ENCODE measurements around the gene LAD1.

LAD1 gene

DNA sequence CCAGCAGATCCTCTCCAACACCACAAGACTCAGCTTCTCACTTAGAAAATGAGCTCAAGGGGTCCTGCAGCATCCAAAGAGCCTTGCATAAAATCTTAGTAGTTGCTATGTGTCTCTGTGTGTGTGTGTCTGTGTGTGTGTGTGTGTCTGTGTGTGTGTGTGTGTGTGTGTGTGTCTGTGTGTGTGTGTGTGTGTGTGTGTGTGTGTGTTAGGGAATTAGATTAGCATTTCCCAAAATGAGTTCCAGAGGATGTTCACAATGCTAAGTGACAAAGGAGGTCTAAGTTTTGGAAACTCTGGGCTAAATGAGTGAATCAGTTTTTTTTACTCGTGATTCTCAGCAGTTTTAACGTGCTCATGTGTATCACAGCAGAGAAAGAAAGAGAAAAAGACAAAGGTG lies 52.1 kb downstream of the LAD1 start:
- DNase-seq (ENCODE audit: low read depth): no peak
- TF ChIP-seq, protein P1, sequence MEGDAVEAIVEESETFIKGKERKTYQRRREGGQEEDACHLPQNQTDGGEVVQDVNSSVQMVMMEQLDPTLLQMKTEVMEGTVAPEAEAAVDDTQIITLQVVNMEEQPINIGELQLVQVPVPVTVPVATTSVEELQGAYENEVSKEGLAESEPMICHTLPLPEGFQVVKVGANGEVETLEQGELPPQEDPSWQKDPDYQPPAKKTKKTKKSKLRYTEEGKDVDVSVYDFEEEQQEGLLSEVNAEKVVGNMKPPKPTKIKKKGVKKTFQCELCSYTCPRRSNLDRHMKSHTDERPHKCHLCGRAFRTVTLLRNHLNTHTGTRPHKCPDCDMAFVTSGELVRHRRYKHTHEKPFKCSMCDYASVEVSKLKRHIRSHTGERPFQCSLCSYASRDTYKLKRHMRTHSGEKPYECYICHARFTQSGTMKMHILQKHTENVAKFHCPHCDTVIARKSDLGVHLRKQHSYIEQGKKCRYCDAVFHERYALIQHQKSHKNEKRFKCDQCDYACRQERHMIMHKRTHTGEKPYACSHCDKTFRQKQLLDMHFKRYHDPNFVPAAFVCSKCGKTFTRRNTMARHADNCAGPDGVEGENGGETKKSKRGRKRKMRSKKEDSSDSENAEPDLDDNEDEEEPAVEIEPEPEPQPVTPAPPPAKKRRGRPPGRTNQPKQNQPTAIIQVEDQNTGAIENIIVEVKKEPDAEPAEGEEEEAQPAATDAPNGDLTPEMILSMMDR (IDR thresholded peaks at IDR 0.05; ENCODE audit: low read depth, low read length, missing control alignments): no peak
- in situ Hi-C loops (cut with HindIII; ENCODE audit: low sequenced_read_pairs): no loop called here
- H3K4me3 ChIP-seq (ENCODE audit: low read depth, low read length): no peak overlapping the region

DNA sequence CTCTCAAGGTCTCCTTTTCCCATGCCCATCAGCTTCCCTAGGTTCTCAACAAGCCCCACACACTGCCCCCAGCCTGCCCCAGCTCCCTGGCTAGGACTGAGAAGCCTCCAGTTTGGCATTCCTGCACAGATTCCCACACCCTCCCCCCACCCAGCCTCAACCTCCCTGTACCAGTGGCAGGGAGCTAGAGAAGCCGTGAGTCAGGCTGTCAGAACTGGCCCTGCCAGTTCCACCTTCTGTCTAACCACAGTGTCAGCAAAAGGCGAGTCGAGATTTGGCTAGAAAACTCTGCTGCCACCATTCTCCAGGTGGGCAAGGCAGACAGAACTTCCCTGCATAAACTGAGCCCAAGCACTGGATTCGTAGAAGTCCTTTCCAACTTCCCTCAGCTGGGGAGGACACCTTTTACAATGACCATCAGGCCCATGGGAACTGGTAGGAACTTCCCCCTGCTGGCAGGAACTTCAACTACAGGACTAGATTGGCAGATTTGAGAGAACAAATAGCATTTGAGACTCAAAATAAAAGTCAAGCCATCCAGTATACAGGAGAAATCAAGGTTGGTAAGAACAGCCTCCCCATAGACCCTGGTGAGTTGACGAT lies 52.7 kb downstream of the LAD1 start:
- in situ Hi-C loops (cut with HindIII; ENCODE audit: low sequenced_read_pairs): no loop called here
- no peak overlapping the region for H3K4me3 ChIP-seq (ENCODE audit: low read depth, low read length)
- peak; percentile 24 for DNase-seq (ENCODE audit: low read depth)
- TF ChIP-seq, protein P1 (IDR thresholded peaks at IDR 0.05; ENCODE audit: low read depth, low read length, missing control alignments): peak; percentile 69

DNA sequence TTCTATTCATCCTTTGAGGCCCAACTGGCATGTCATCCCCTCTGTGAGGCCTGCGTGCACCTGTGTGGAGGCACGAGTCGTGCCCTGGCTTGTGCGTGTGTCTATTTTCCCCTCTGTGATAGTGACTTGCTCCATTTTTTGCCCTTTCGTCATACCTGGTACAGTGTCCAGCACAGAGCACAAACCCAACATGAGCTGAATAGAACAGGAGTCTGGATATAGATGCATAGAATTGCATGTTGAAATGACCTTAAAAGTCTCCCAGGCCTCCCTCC lies 54.1 kb downstream of the LAD1 start:
- TF ChIP-seq, protein P1 (IDR thresholded peaks at IDR 0.05; ENCODE audit: low read depth, low read length, missing control alignments): no peak
- H3K4me3 ChIP-seq (ENCODE audit: low read depth, low read length): no peak overlapping the region
- DNase-seq (ENCODE audit: low read depth): no peak
- in situ Hi-C loops (cut with HindIII; ENCODE audit: low sequenced_read_pairs): no loop called here

DNA sequence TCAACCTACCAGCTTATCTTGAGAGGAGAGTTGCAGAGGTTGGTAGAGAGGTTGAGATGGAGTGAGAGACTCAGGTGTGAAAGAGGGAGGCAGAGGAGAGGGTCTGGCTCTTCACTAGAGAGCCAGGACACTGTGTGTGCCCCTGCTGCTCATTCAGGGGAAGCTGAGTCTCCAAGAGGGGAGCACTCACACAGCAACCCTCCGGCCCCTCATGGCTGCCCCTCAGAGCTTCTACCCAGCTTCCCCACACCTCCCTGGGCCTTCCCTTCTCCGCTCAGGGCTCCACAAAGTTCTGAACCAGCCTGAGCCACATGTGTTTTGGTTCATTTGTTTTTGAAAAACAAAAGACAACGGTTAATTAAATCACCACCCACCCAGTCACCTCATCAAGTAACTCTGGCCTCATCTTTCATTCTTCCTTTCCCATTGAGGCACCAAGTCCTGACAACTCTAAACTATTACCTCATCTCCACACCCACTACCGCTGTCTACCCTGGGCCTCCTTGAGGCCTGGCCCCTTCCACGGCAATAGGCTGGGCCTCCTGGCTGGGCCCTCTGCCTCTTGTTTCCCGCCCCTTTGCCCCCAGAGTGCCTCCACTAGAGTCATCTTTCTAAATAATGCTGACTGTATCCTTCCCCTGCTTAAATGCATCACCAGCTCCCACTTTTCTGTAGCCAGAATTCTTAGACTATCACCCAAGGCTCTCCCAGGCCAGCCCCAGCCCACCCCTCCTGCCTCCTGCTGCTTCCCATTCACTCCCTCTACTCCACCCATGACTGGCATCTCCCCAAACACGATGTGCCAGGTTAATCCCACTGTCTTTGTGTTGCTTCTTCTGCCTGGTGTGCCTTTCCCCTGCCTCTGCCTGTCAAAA lies 54.7 kb downstream of the LAD1 start:
- TF ChIP-seq, protein P1 (IDR thresholded peaks at IDR 0.05; ENCODE audit: low read depth, low read length, missing control alignments): no peak
- in situ Hi-C loops (cut with HindIII; ENCODE audit: low sequenced_read_pairs): no loop called here
- H3K4me3 ChIP-seq (ENCODE audit: low read depth, low read length): no peak overlapping the region
- no peak for DNase-seq (ENCODE audit: low read depth)

DNA sequence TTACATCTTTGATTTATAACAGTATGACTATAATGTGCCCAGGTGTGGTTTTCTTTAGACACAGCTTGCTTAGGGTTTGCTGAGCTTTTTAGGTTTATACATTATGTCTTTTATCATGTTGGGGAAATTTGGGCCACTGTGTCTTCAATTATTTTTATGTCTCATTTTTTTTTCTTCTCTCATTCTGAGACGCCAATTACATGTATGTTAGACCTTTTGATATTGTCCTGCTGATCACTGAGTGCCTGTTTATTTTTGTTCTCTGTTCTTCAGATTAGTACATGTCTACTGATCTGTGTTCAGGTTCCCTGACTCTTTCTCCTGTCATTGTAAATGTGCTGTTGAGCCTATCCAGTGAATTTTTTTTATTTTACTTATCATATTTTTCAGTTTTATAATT lies 57.7 kb downstream of the LAD1 start:
- TF ChIP-seq, protein P1 (IDR thresholded peaks at IDR 0.05; ENCODE audit: low read depth, low read length, missing control alignments): no peak
- in situ Hi-C loops (cut with HindIII; ENCODE audit: low sequenced_read_pairs): no loop called here
- no peak overlapping the region for H3K4me3 ChIP-seq (ENCODE audit: low read depth, low read length)
- DNase-seq (ENCODE audit: low read depth): no peak

DNA sequence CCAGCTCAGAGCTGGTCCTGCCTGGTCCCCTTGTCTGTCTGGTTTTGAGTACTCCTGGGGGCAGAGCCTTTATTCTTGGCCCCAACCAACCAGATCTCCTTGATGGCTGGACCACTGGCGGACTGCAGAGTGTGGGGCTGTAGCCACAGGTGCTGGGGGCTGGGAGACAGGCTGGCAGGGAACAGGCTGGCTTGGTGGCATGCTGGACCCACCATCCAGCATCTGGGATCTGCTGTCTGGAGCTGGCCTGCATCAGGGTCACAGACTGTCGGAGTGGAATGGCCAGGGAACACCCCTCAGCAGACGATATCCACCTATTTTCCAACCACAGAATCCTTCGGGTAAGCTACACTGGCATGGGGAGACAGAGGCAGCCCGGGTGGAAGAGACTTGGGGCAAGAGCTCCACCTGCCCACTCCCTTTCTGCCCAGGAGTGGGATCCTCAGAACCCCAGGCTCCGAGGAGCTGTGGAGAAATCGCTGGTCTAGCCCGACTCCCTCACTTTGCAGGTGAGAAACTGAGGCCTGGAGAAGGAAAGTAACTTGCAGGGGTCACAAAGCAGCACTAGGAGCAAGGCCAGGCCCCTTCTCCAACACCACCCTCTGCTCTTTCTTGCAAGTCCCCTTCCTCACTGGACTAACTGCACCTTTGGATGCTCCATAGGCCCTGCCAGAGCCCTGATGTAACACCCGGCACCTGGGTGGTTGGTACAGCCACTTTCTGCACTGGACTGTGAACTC lies 62.2 kb downstream of the LAD1 start:
- in situ Hi-C loops (cut with HindIII; ENCODE audit: low sequenced_read_pairs): no loop called here
- DNase-seq (ENCODE audit: low read depth): no peak
- TF ChIP-seq, protein P1 (IDR thresholded peaks at IDR 0.05; ENCODE audit: low read depth, low read length, missing control alignments): no peak
- H3K4me3 ChIP-seq (ENCODE audit: low read depth, low read length): no peak overlapping the region
